ENCODE measurements around the gene PYGB.
"Not testable (repeated sequence)": the region's sequence is repeated elsewhere in the genome, so short reads cannot be mapped to it uniquely, and the experiment has no call there.

The PYGB gene

GRCh38 chr20:25247518-25247955, 348 bp upstream of the PYGB start:
- no peak for DNase-seq (ENCODE audit: extremely low read depth in 1 of 2, low read depth in 1 of 2)

- DNase-seq (ENCODE audit: extremely low read depth in 1 of 2, low read depth in 1 of 2): no peak
Measured at GRCh38 chr20:25248786-25249172, 894 bp downstream of the PYGB start.

- DNase-seq (ENCODE audit: extremely low read depth in 1 of 2, low read depth in 1 of 2): no peak
Measured at GRCh38 chr20:25249198-25249931, 1.5 kb downstream of the PYGB start.

GRCh38 chr20:25250508-25250907, 2.6 kb downstream of the PYGB start:
- no peak for DNase-seq (ENCODE audit: extremely low read depth in 1 of 2, low read depth in 1 of 2)

GRCh38 chr20:25251019-25251418, 3.1 kb downstream of the PYGB start:
- DNase-seq (ENCODE audit: extremely low read depth in 1 of 2, low read depth in 1 of 2): no peak

GRCh38 chr20:25251558-25251957, 3.7 kb downstream of the PYGB start:
- DNase-seq (ENCODE audit: extremely low read depth in 1 of 2, low read depth in 1 of 2): no peak

- DNase-seq (ENCODE audit: extremely low read depth in 1 of 2, low read depth in 1 of 2): no peak
Measured at GRCh38 chr20:25252230-25252651, 4.4 kb downstream of the PYGB start.

- DNase-seq (ENCODE audit: extremely low read depth in 1 of 2, low read depth in 1 of 2): no peak
Measured at GRCh38 chr20:25252686-25253421, 5.0 kb downstream of the PYGB start.

- DNase-seq (ENCODE audit: extremely low read depth in 1 of 2, low read depth in 1 of 2): no peak
Measured at GRCh38 chr20:25253606-25254275, 5.9 kb downstream of the PYGB start.

GRCh38 chr20:25254571-25254970, 6.7 kb downstream of the PYGB start:
- DNase-seq (ENCODE audit: extremely low read depth in 1 of 2, low read depth in 1 of 2): no peak

- DNase-seq (ENCODE audit: extremely low read depth in 1 of 2, low read depth in 1 of 2): no peak
Measured at GRCh38 chr20:25254986-25255680, 7.2 kb downstream of the PYGB start.

- DNase-seq (ENCODE audit: extremely low read depth in 1 of 2, low read depth in 1 of 2): no peak
Measured at GRCh38 chr20:25256226-25256859, 8.5 kb downstream of the PYGB start.

- DNase-seq (ENCODE audit: extremely low read depth in 1 of 2, low read depth in 1 of 2): no peak
Measured at GRCh38 chr20:25257130-25257529, 9.2 kb downstream of the PYGB start.

- no peak for DNase-seq (ENCODE audit: extremely low read depth in 1 of 2, low read depth in 1 of 2)
Measured at GRCh38 chr20:25257756-25258475, 10.0 kb downstream of the PYGB start.

- no peak for DNase-seq (ENCODE audit: extremely low read depth in 1 of 2, low read depth in 1 of 2)
Measured at GRCh38 chr20:25258476-25258805, 10.6 kb downstream of the PYGB start.

- no peak for DNase-seq (ENCODE audit: extremely low read depth in 1 of 2, low read depth in 1 of 2)
Measured at GRCh38 chr20:25258828-25259227, 10.9 kb downstream of the PYGB start.

GRCh38 chr20:25259358-25259757, 11.5 kb downstream of the PYGB start:
- DNase-seq (ENCODE audit: extremely low read depth in 1 of 2, low read depth in 1 of 2): no peak

- DNase-seq (ENCODE audit: extremely low read depth in 1 of 2, low read depth in 1 of 2): no peak
Measured at GRCh38 chr20:25259788-25260254, 11.9 kb downstream of the PYGB start.

- not testable (repeated sequence) for DNase-seq (ENCODE audit: extremely low read depth in 1 of 2, low read depth in 1 of 2)
Measured at GRCh38 chr20:25260770-25261437, 13.0 kb downstream of the PYGB start.

Data from stimulated activated CD8-positive, alpha-beta memory T cell treated with anti-CD3 and anti-CD28 coated beads, Interleukin-7, amount 100 ng/mL, for 48 hours (primary cell).